ENCODE measurements around the gene PAXX. TPM values are rescaled to one million over a fixed set of nuclear protein-coding genes. Genes with fewer than 3 reads are reported as not detected.

Gene PAXX
- total and polyA plus RNA-seq, 2 donors (not counting 1 experiment from before 2014, with no cell fraction given): 6.1 to 13.7 TPM

DNA sequence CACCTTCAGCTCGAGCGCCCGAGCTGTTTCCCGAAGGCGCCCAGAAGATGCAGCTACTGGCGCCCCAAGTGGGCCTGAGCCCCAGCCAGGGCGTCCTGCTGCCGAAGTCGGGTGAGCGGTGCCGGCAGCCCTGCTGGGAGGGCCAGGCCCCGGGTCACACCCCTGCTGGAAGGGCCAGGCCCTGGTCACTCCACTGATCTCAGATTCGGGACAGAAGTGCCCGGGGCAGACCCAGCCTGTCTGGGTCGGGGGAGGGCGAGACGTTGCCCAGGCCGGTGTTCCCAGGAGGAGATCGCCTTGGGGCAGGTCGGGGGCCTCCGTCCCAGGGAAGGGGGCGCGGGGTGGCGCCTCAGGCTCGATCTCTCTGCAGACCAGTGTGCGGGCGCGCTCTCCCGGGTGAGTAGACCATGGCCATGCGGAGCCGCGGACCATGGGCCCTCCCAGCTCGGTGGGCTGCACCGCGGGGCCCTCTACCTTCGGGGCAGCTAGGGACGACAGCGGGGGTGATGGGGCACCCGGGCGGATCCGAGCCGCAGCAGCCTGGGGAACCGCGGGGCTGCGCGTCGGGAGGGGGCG is 7.1 kb upstream of the PAXX start:
- Histone ChIP-seq H2AFZ (ENCODE audit: low read length) (no peak overlapping the region), H3K9me3 (ENCODE audit: control insufficient read depth, insufficient read depth, low read depth, low read length) (no peaks in the 10 kb centered on the region), H3K9ac (ENCODE audit: insufficient read depth, low read length) (no peak overlapping the region), H3K4me3 (replicated peaks in 1 of 4; ENCODE audit: control extremely low read depth in 1 of 4, insufficient read depth in 1 of 4, low read depth in 3 of 4, low read length in 4 of 4) (no peak overlapping the region), H3K4me2 (ENCODE audit: extremely low read depth, insufficient read depth, low read length) (no peak overlapping the region), H3K4me1 (ENCODE audit: control insufficient read depth, extremely low read depth, insufficient read depth, low read length) (no peaks in the 10 kb centered on the region), H4K20me1 (ENCODE audit: control insufficient read depth, extremely low read depth, insufficient read depth, low read length) (no peaks in the 10 kb centered on the region), H3K36me3 (ENCODE audit: control insufficient read depth, insufficient read depth, low read length) (no peaks in the 10 kb centered on the region), H3K27ac (ENCODE audit: insufficient read depth, low read length) (no peak overlapping the region), H3K79me2 (ENCODE audit: control insufficient read depth, insufficient read depth, low read length) (no peaks in the 10 kb centered on the region), H3K27me3 (ENCODE audit: control insufficient read depth, insufficient read depth, low read length) (peaks cover 21% of the 10 kb centered on the region)
- TF ChIP-seq, protein P1, sequence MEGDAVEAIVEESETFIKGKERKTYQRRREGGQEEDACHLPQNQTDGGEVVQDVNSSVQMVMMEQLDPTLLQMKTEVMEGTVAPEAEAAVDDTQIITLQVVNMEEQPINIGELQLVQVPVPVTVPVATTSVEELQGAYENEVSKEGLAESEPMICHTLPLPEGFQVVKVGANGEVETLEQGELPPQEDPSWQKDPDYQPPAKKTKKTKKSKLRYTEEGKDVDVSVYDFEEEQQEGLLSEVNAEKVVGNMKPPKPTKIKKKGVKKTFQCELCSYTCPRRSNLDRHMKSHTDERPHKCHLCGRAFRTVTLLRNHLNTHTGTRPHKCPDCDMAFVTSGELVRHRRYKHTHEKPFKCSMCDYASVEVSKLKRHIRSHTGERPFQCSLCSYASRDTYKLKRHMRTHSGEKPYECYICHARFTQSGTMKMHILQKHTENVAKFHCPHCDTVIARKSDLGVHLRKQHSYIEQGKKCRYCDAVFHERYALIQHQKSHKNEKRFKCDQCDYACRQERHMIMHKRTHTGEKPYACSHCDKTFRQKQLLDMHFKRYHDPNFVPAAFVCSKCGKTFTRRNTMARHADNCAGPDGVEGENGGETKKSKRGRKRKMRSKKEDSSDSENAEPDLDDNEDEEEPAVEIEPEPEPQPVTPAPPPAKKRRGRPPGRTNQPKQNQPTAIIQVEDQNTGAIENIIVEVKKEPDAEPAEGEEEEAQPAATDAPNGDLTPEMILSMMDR (conservative IDR thresholded peaks at IDR 0.05 in 1 of 2, IDR thresholded peaks at IDR 0.05 in 1 of 2; ENCODE audit: low read depth in 1 of 2, low read length in 2 of 2): no peak
- TF ChIP-seq EZH2 (IDR thresholded peaks at IDR 0.05; ENCODE audit: low read length, missing control alignments): peak; percentile 91
- no peak for DNase-seq (ENCODE audit: low read depth in 2 of 2)

GRCh38 chr9:136985853-136986252 is 6.4 kb upstream of the PAXX start:
- Histone ChIP-seq H3K9ac (ENCODE audit: insufficient read depth, low read length) (no peak overlapping the region), H3K79me2 (ENCODE audit: control insufficient read depth, insufficient read depth, low read length) (no peaks in the 10 kb centered on the region), H3K27me3 (ENCODE audit: control insufficient read depth, insufficient read depth, low read length) (peaks cover 26% of the 10 kb centered on the region), H3K4me1 (ENCODE audit: control insufficient read depth, extremely low read depth, insufficient read depth, low read length) (no peaks in the 10 kb centered on the region), H3K4me3 (replicated peaks in 1 of 4; ENCODE audit: control extremely low read depth in 1 of 4, insufficient read depth in 1 of 4, low read depth in 3 of 4, low read length in 4 of 4) (no peak overlapping the region), H3K4me2 (ENCODE audit: extremely low read depth, insufficient read depth, low read length) (no peak overlapping the region), H3K27ac (ENCODE audit: insufficient read depth, low read length) (no peak overlapping the region), H3K36me3 (ENCODE audit: control insufficient read depth, insufficient read depth, low read length) (no peaks in the 10 kb centered on the region), H4K20me1 (ENCODE audit: control insufficient read depth, extremely low read depth, insufficient read depth, low read length) (no peaks in the 10 kb centered on the region), H3K9me3 (ENCODE audit: control insufficient read depth, insufficient read depth, low read depth, low read length) (no peaks in the 10 kb centered on the region), H2AFZ (ENCODE audit: low read length) (no peak overlapping the region)
- TF ChIP-seq EZH2 (IDR thresholded peaks at IDR 0.05; ENCODE audit: low read length, missing control alignments): no peak
- TF ChIP-seq, protein P1 (conservative IDR thresholded peaks at IDR 0.05 in 1 of 2, IDR thresholded peaks at IDR 0.05 in 1 of 2; ENCODE audit: low read depth in 1 of 2, low read length in 2 of 2): no peak
- no peak for DNase-seq (ENCODE audit: low read depth in 2 of 2)

GRCh38 chr9:136988872-136989271 is 3.4 kb upstream of the PAXX start:
- H3K4me2 ChIP-seq (ENCODE audit: extremely low read depth, insufficient read depth, low read length): no peak overlapping the region
- no peaks in the 10 kb centered on the region for H3K36me3 ChIP-seq (ENCODE audit: control insufficient read depth, insufficient read depth, low read length)
- H4K20me1 ChIP-seq (ENCODE audit: control insufficient read depth, extremely low read depth, insufficient read depth, low read length): no peaks in the 10 kb centered on the region
- H3K27me3 ChIP-seq (ENCODE audit: control insufficient read depth, insufficient read depth, low read length): peaks cover 23% of the 10 kb centered on the region
- TF ChIP-seq, protein P1 (conservative IDR thresholded peaks at IDR 0.05 in 1 of 2, IDR thresholded peaks at IDR 0.05 in 1 of 2; ENCODE audit: low read depth in 1 of 2, low read length in 2 of 2): no peak
- TF ChIP-seq EZH2 (IDR thresholded peaks at IDR 0.05; ENCODE audit: low read length, missing control alignments): no peak
- no peak overlapping the region for H2AFZ ChIP-seq (ENCODE audit: low read length)
- peaks cover 5% of the 10 kb centered on the region for H3K4me1 ChIP-seq (ENCODE audit: control insufficient read depth, extremely low read depth, insufficient read depth, low read length)
- no peak overlapping the region for H3K9ac ChIP-seq (ENCODE audit: insufficient read depth, low read length)
- H3K27ac ChIP-seq (ENCODE audit: insufficient read depth, low read length): no peak overlapping the region
- no peak overlapping the region for H3K4me3 ChIP-seq (replicated peaks in 1 of 4; ENCODE audit: control extremely low read depth in 1 of 4, insufficient read depth in 1 of 4, low read depth in 3 of 4, low read length in 4 of 4)
- H3K79me2 ChIP-seq (ENCODE audit: control insufficient read depth, insufficient read depth, low read length): peaks cover 4% of the 10 kb centered on the region
- no peaks in the 10 kb centered on the region for H3K9me3 ChIP-seq (ENCODE audit: control insufficient read depth, insufficient read depth, low read depth, low read length)
- DNase-seq (ENCODE audit: low read depth in 2 of 2): no peak
